Upper lobe of right lung (tissue), 1 donor: ENCODE results near the gene DDX39A. TPM values are rescaled to one million over a fixed set of nuclear protein-coding genes. Genes with fewer than 3 reads are reported as not detected.

ENCODE experiments used
- ATAC-seq: fragments of 200-7000 bp; cut with Tn5 transposase; one replicate; pipeline ENCODE4 v1.9.1; 2020; ENCODE audit warnings: mild to moderate bottlenecking, moderate library complexity
- DNase-seq: peaks from one replicate; pipeline ENCODE4 v3.0.0-alpha.2; 2020
- H3K27ac ChIP-seq: fragments of 200-600 bp; one replicate; pipeline ENCODE4 v1.8.0; 2022
- H3K27me3 ChIP-seq: fragments of 200-600 bp; one replicate; pipeline ENCODE4 v1.8.0; 2022; ENCODE audit warnings: mild to moderate bottlenecking
- H3K36me3 ChIP-seq: fragments of 200-600 bp; one replicate; pipeline ENCODE4 v1.8.0; 2022
- H3K4me1 ChIP-seq: fragments of 200-600 bp; one replicate; pipeline ENCODE4 v1.8.0; 2022
- H3K4me3 ChIP-seq: fragments of 200-600 bp; one replicate; pipeline ENCODE4 v1.8.0; 2022; ENCODE audit warnings: mild to moderate bottlenecking
- H3K9me3 ChIP-seq: fragments of 200-600 bp; one replicate; pipeline ENCODE4 v1.8.0; 2022
- CTCF ChIP-seq: fragments of 200-600 bp; IDR thresholded peaks from one replicate; pipeline ENCODE4 v1.8.0; 2022; ENCODE audit warnings: antibody characterized with exemption
- intact Hi-C: fragments of 100-400 bp; cut with DNase I; formaldehyde crosslinking; loops from one replicate; pipeline ENCODE4 v1.11.0; 2022
- total RNA-seq: library from RNA; stranded (reverse); fragmentation: NEBNext Ultra II Directional; extraction: Animal tissue kit (Norgen Biotek cat#: 25700); gene quantifications from one replicate; pipeline ENCODE4 v1.2.1, GENCODE V29; 2021
- donor health status: DM: no; HTN: yes; CAD: no; lungs with severe emphysema.

Gene DDX39A
- total RNA-seq, 1 donor from 2014 or later, result 63.0 TPM

GRCh38 chr19:14432791-14433553 lies 13.8 kb upstream of the DDX39A start, which contains the start of gene PKN1:
TSS of gene PKN1 (plus strand) at chr19:14433306. CDS start at chr19:14433522, 216 bp downstream.
- TF ChIP-seq CTCF, result no peak
- ATAC-seq (peak; percentile 71), DNase-seq (peak; percentile 84)
- Histone ChIP-seq H3K4me3 (peak within 1 kb of the TSS; percentile 89), H3K36me3 (no peaks in the 10 kb centered on the region), H3K9me3 (no peaks in the 10 kb centered on the region), H3K27me3 (no peaks in the 10 kb centered on the region), H3K4me1 (peaks cover 28% of the 10 kb centered on the region), H3K27ac (peak within 1 kb of the TSS; percentile 86)
- intact Hi-C loops, result no loop called here

- intact Hi-C loops, result no loop called here
- Histone ChIP-seq H3K27me3 (no peaks in the 10 kb centered on the region), H3K9me3 (no peaks in the 10 kb centered on the region), H3K36me3 (no peaks in the 10 kb centered on the region), H3K27ac (no peak overlapping the region), H3K4me3 (no peak overlapping the region), H3K4me1 (peaks cover 27% of the 10 kb centered on the region)
- TF ChIP-seq CTCF, result no peak
- ATAC-seq (no peak), DNase-seq (no peak)
Observed at GRCh38 chr19:14430712-14431111, 11.6 kb upstream of the DDX39A start.

GRCh38 chr19:14428882-14429416 lies 9.8 kb upstream of the DDX39A start:
- peaks cover 10% of the 10 kb centered on the region for H3K4me1 ChIP-seq
- H3K36me3 ChIP-seq, result no peaks in the 10 kb centered on the region
- ATAC-seq (no peak), DNase-seq (no peak)
- H3K27me3 ChIP-seq, result no peaks in the 10 kb centered on the region
- H3K9me3 ChIP-seq, result no peaks in the 10 kb centered on the region
- no peak for TF ChIP-seq CTCF
- intact Hi-C loops, result no loop called here
- no peak overlapping the region for H3K4me3 ChIP-seq
- H3K27ac ChIP-seq, result no peak overlapping the region

- no peak for TF ChIP-seq CTCF
- Histone ChIP-seq H3K36me3 (no peaks in the 10 kb centered on the region), H3K9me3 (no peaks in the 10 kb centered on the region), H3K27me3 (no peaks in the 10 kb centered on the region), H3K4me3 (no peak overlapping the region), H3K4me1 (peaks cover 5% of the 10 kb centered on the region), H3K27ac (no peak overlapping the region)
- intact Hi-C loops, result no loop called here
- no peak for ATAC-seq
- no peak for DNase-seq
Observed at GRCh38 chr19:14427461-14427860, 8.3 kb upstream of the DDX39A start.

GRCh38 chr19:14425696-14426138 lies 6.6 kb upstream of the DDX39A start:
- TF ChIP-seq CTCF, result no peak
- no peaks in the 10 kb centered on the region for H3K9me3 ChIP-seq
- DNase-seq, result no peak
- no peak for ATAC-seq
- intact Hi-C loops, result no loop called here
- no peaks in the 10 kb centered on the region for H3K4me1 ChIP-seq
- H3K36me3 ChIP-seq, result no peaks in the 10 kb centered on the region
- no peak overlapping the region for H3K27ac ChIP-seq
- no peak overlapping the region for H3K4me3 ChIP-seq
- H3K27me3 ChIP-seq, result no peaks in the 10 kb centered on the region
